ENCODE measurements around the gene PPP1R13L.

PPP1R13L gene

GRCh38 chr19:45363861-45364459, 40.9 kb downstream of the PPP1R13L start:
- no peak for DNase-seq

GRCh38 chr19:45362291-45362690, 42.6 kb downstream of the PPP1R13L start:
- DNase-seq = no peak

GRCh38 chr19:45361608-45362007, 43.3 kb downstream of the PPP1R13L start:
- DNase-seq = no peak

- DNase-seq = no peak
Measured at GRCh38 chr19:45358213-45358792, 46.6 kb downstream of the PPP1R13L start.

GRCh38 chr19:45357445-45357783, 47.5 kb downstream of the PPP1R13L start:
- DNase-seq = no peak

- no peak for DNase-seq
Measured at GRCh38 chr19:45356760-45357444, 48.0 kb downstream of the PPP1R13L start.

- DNase-seq = no peak
Measured at GRCh38 chr19:45355910-45356309, 49.0 kb downstream of the PPP1R13L start.

- DNase-seq = no peak
Measured at GRCh38 chr19:45355402-45355801, 49.5 kb downstream of the PPP1R13L start.

GRCh38 chr19:45354241-45354842, 50.5 kb downstream of the PPP1R13L start:
- DNase-seq = no peak

- DNase-seq = no peak
Measured at GRCh38 chr19:45352914-45353796, 51.7 kb downstream of the PPP1R13L start.

GRCh38 chr19:45352471-45352870, 52.4 kb downstream of the PPP1R13L start:
- no peak for DNase-seq

GRCh38 chr19:45352062-45352461, 52.8 kb downstream of the PPP1R13L start:
- DNase-seq = no peak

- DNase-seq = no peak
Measured at GRCh38 chr19:45351401-45351952, 53.4 kb downstream of the PPP1R13L start.

- DNase-seq = no peak
Measured at GRCh38 chr19:45350477-45351058, 54.3 kb downstream of the PPP1R13L start.

- no peak for DNase-seq
Measured at GRCh38 chr19:45349430-45349941, 55.4 kb downstream of the PPP1R13L start.

- DNase-seq = no peak
Measured at GRCh38 chr19:45349126-45349415, 55.8 kb downstream of the PPP1R13L start.

GRCh38 chr19:45348367-45349125, 56.3 kb downstream of the PPP1R13L start:
- DNase-seq = no peak

- no peak for DNase-seq
Measured at GRCh38 chr19:45347570-45348366, 57.1 kb downstream of the PPP1R13L start.

- no peak for DNase-seq
Measured at GRCh38 chr19:45346449-45346848, 58.4 kb downstream of the PPP1R13L start.

GRCh38 chr19:45345506-45345860, 59.4 kb downstream of the PPP1R13L start:
- DNase-seq = no peak
